NCI-H2107 treated with DMSO at 0.1 percent for 48 hours (cell line): ENCODE measurements around the gene COG5.

ENCODE experiments used
- DNase-seq: peaks from one replicate; lab custom pipeline; 2025; ENCODE audit not compliant: unreplicated experiment; lab: John Stamatoyannopoulos, UW

COG5 gene

GRCh38 chr7:107344799-107345198 lies 218.9 kb downstream of the COG5 start:
- DNase-seq, result no peak

GRCh38 chr7:107344286-107344685 lies 219.4 kb downstream of the COG5 start:
- DNase-seq, result no peak

GRCh38 chr7:107338080-107338479 lies 225.6 kb downstream of the COG5 start:
- DNase-seq, result no peak

GRCh38 chr7:107332488-107333269 lies 231.0 kb downstream of the COG5 start:
- no peak for DNase-seq

- no peak for DNase-seq
Observed at GRCh38 chr7:107330478-107330877, 233.2 kb downstream of the COG5 start.

GRCh38 chr7:107327986-107328569 lies 235.6 kb downstream of the COG5 start:
- DNase-seq, result no peak

GRCh38 chr7:107326061-107326460 lies 237.7 kb downstream of the COG5 start:
- DNase-seq, result no peak

- DNase-seq, result no peak
Observed at GRCh38 chr7:107322015-107322414, 241.7 kb downstream of the COG5 start.

- DNase-seq, result no peak
Observed at GRCh38 chr7:107321611-107322010, 242.1 kb downstream of the COG5 start.

GRCh38 chr7:107319724-107320228 lies 243.9 kb downstream of the COG5 start:
- no peak for DNase-seq

- no peak for DNase-seq
Observed at GRCh38 chr7:107318523-107319160, 245.1 kb downstream of the COG5 start.

GRCh38 chr7:107315716-107316220 lies 248.0 kb downstream of the COG5 start:
- DNase-seq, result no peak

GRCh38 chr7:107313355-107313754 lies 250.4 kb downstream of the COG5 start:
- no peak for DNase-seq

- no peak for DNase-seq
Observed at GRCh38 chr7:107312418-107312817, 251.3 kb downstream of the COG5 start.

- DNase-seq, result no peak
Observed at GRCh38 chr7:107309296-107309695, 254.4 kb downstream of the COG5 start.

GRCh38 chr7:107304636-107305035 lies 259.1 kb downstream of the COG5 start:
- no peak for DNase-seq

GRCh38 chr7:107304063-107304462 lies 259.7 kb downstream of the COG5 start:
- no peak for DNase-seq

- no peak for DNase-seq
Observed at GRCh38 chr7:107302250-107302847, 261.4 kb downstream of the COG5 start.

GRCh38 chr7:107294182-107294581 lies 269.5 kb downstream of the COG5 start:
- no peak for DNase-seq

- no peak for DNase-seq
Observed at GRCh38 chr7:107292591-107292990, 271.1 kb downstream of the COG5 start.

GRCh38 chr7:107291434-107291833 lies 272.3 kb downstream of the COG5 start:
- no peak for DNase-seq
